Stimulated activated CD8-positive, alpha-beta memory T cell treated with anti-CD3 and anti-CD28 coated beads, Interleukin-12 subunit alpha, Interleukin-12 subunit beta, amount 100 ng/mL, for 4 hours (primary cell): ENCODE data around the gene CATSPERD.

Experiments
- DNase-seq: peaks from one replicate; pipeline ENCODE4 v3.0.0-alpha.2; 2020; ENCODE audit warnings: low read depth

The CATSPERD gene

GRCh38 chr19:5785423-5785822 is 65.0 kb downstream of the CATSPERD start:
- no peak for DNase-seq

GRCh38 chr19:5786593-5787408 is 66.4 kb downstream of the CATSPERD start:
- no peak for DNase-seq

GRCh38 chr19:5787409-5788182 is 67.2 kb downstream of the CATSPERD start:
- no peak for DNase-seq

- DNase-seq = no peak
Observed at GRCh38 chr19:5788422-5788821, 68.0 kb downstream of the CATSPERD start.

GRCh38 chr19:5789351-5789761 is 68.9 kb downstream of the CATSPERD start:
- no peak for DNase-seq

GRCh38 chr19:5789886-5790558 is 69.6 kb downstream of the CATSPERD start:
- no peak for DNase-seq

- DNase-seq = peak; percentile 87
Observed at GRCh38 chr19:5790559-5791520, 70.4 kb downstream of the CATSPERD start, which contains the start of gene DUS3L. Gene DUS3L, minus strand, starts transcription at chr19:5791163. Its CDS starts 22 bp downstream, at chr19:5791141.

- DNase-seq = no peak
Observed at GRCh38 chr19:5792224-5792623, 71.8 kb downstream of the CATSPERD start.

GRCh38 chr19:5793188-5793587 is 72.8 kb downstream of the CATSPERD start:
- DNase-seq = no peak

GRCh38 chr19:5795382-5795919 is 75.0 kb downstream of the CATSPERD start:
- DNase-seq = no peak

- DNase-seq = no peak
Observed at GRCh38 chr19:5798244-5798643, 77.8 kb downstream of the CATSPERD start.

GRCh38 chr19:5799247-5800241 is 79.1 kb downstream of the CATSPERD start:
- no peak for DNase-seq

- DNase-seq = no peak
Observed at GRCh38 chr19:5800361-5801270, 80.2 kb downstream of the CATSPERD start.

GRCh38 chr19:5801796-5802619 is 81.6 kb downstream of the CATSPERD start:
- DNase-seq = no peak

- DNase-seq = no peak
Observed at GRCh38 chr19:5803441-5803751, 83.0 kb downstream of the CATSPERD start.

- DNase-seq = peak; percentile 79
Observed at GRCh38 chr19:5803752-5804515, 83.5 kb downstream of the CATSPERD start.
